ENCODE measurements around the gene VPS29. TPM values are rescaled to one million over a fixed set of nuclear protein-coding genes. Genes with fewer than 3 reads are reported as not detected.
A peak's percentile ranks its signal among the peaks of the same experiment; 100 is the strongest.

The VPS29 gene
- polyA plus RNA-seq, 4 donors, result 123 to 155 (median 141) TPM

DNA sequence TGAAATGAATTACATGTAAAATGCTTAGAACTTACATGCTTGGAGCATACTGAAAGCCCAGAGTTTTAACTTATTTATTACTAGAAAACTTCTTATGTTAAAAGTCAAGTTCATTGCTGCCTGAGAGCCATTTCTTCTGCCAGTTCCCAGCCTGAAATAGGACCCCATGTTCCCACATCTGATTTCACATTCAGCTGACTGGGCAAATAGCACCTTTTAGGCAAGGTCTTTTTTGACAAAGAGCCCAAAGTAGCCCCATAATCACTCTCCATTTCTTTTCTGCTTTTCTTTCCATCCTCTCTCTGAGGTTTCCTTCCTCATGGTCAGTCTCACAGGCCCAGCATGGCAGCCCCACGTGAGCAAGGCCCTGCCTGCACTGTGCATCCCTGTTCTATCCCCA, 50.6 kb downstream of the VPS29 start:
- DNase-seq (ENCODE audit: low read depth in 4 of 4, low spot score in 3 of 4), result no peak

DNA sequence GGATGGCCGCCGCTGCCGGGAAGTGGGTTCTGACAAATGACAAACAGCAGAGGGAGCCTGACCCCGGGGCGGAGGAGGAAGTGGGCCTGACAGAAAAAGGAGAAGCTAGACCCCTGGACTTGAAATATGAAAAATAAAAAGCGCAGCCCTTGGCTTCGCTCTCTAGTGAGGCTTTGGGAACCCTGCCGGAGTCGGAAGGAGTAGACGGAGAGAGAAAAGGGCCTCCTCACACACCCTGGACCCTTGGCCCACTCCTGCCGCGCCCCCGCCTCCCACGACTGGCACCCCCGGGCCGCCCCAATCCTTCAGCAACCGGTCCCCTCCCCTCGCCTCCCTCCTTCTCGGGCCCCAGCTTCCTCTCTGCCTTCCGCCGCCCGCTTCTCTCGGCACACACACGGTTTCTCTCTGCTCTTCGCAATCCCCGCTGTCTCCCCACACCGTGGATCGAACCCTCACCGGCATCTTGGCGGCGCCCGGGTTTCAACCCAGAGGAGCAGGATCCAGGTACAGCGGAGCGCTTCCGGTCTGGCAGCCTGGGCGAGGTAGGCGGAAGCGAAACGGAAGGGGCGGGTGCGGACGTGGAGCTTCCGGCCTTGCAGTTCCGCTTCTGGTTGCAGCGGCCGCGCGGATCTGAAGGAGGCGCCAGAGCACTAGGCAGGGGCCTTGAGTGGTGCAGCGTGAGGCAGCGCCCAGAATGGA, 52.0 kb downstream of the VPS29 start, which contains the start of gene ARPC3:
ARPC3 (minus strand) TSS at position 539 of the 699 bp plus-strand sequence; CDS start at position 462, 77 bp downstream.
- peak; percentile 80 to 90 (median 88) for DNase-seq (ENCODE audit: low read depth in 4 of 4, low spot score in 3 of 4)

DNA sequence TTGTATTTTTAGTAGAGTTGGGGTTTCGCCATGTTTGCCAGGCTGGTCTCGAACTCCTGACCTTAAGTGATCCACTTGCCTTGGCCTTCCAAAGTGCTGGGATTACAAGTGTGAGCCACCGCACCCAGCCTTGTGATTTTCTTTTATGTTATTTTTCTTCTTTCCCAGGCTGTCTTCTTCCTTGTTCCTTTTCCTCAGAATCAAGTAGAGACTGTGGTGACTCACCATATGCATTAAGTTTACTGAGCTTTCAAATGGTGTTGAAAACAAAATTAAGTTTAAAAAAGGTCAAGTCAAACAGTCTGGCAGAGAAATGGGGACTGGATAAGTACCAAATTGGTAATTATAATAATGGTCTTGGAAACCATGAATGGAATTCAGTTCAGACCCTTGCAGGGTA, 57.5 kb downstream of the VPS29 start:
- DNase-seq (ENCODE audit: low read depth in 4 of 4, low spot score in 3 of 4), result no peak

Other genes with a start within 250 kb of the VPS29 start
- 100 to 1,000 TPM; 114 to 176 (median 150) TPM for gene ATP2A2, start 220.9 kb downstream of the VPS29 start, polyA plus RNA-seq (ENCODE audit: insufficient read length in 4 of 4)
- 10 to 100 TPM; 57.5 to 92.4 (median 79.1) TPM for gene ANAPC7, start 98.4 kb downstream of the VPS29 start, polyA plus RNA-seq (ENCODE audit: insufficient read length in 4 of 4)
- 100 to 1,000 TPM; 174 to 312 (median 244) TPM for gene ARPC3, start 51.8 kb downstream of the VPS29 start, polyA plus RNA-seq (ENCODE audit: insufficient read length in 4 of 4)
- 10 to 100 TPM; 29.3 to 43.3 (median 36.2) TPM for gene GPN3, start 33.9 kb downstream of the VPS29 start, polyA plus RNA-seq (ENCODE audit: insufficient read length in 4 of 4)
- 10 to 100 TPM; 16.4 to 23.2 (median 21.1) TPM for gene FAM216A, start 33.3 kb downstream of the VPS29 start, polyA plus RNA-seq (ENCODE audit: insufficient read length in 4 of 4)
- gene RAD9B, start 220 bp upstream of the VPS29 start, polyA plus RNA-seq (ENCODE audit: insufficient read length in 4 of 4), result 1 to 10 TPM; 1.1 to 1.5 (median 1.3) TPM
- 10 to 100 TPM; 18.3 to 23.1 (median 20.3) TPM for gene PPTC7, start 81.2 kb upstream of the VPS29 start, polyA plus RNA-seq (ENCODE audit: insufficient read length in 4 of 4)
- gene TCTN1, start 112.0 kb upstream of the VPS29 start, polyA plus RNA-seq (ENCODE audit: insufficient read length in 4 of 4), result 100 to 1,000 TPM in 1 of 4 donors, 10 to 100 TPM in 3; 54.9 to 105 (median 81.8) TPM
- 10 to 100 TPM in 3 of 4 donors, 1 to 10 TPM in 1; 9.5 to 15.7 (median 11.3) TPM for gene HVCN1, start 187.0 kb upstream of the VPS29 start, polyA plus RNA-seq (ENCODE audit: insufficient read length in 4 of 4)
- gene PPP1CC, start 240.8 kb upstream of the VPS29 start, polyA plus RNA-seq (ENCODE audit: insufficient read length in 4 of 4), result 100 to 1,000 TPM; 181 to 216 (median 196) TPM

Measured in left renal pelvis (tissue), 4 donors.